Spleen (tissue), 7 donors: Measurements from ENCODE around the gene CS.

ENCODE experiments used
- CTCF ChIP-seq, 11 experiments: fragments of 200-600 bp in 7 of 11; fragments of 450-650 bp in 4 of 11; sonication (generic) in 4 of 11; IDR thresholded peaks in 8 of 11; conservative IDR thresholded peaks in 3 of 11; 1 replicate in 7 of 11; 2 replicates in 4 of 11; pipeline versions ENCODE4 v1.4.0 to v1.8.0; 2016 to 2021; ENCODE audit warnings: antibody characterized with exemption in 11 of 11, inconsistent platforms in 4 of 11, mild to moderate bottlenecking in 1 of 11
- POLR2AphosphoS5 ChIP-seq, 3 donors: sonication (generic); formaldehyde crosslinking; IDR thresholded peaks; one replicate each; pipeline ENCODE4 v1.5.1; 2017; ENCODE audit warnings: antibody characterized with exemption in 3 of 3
- donor health status: DM: no; HTN: no; CAD: no; lungs with moderate emphysema.
- donor health status: DM: no; HTN: no; CAD: no.
- donor health status: DM: no; HTN: no; CAD: no.

GRCh38 chr12:56297400-56297799, 2.7 kb downstream of the CS start:
- TF ChIP-seq CTCF (IDR thresholded peaks at IDR 0.05 in 8 of 11, conservative IDR thresholded peaks at IDR 0.05 in 3 of 11) (no peak), POLR2AphosphoS5 (IDR thresholded peaks at IDR 0.05) (no peak)
